22Rv1 (cell line): Measurements from ENCODE around the gene KLHL2.

Experiments used
- H3K27ac ChIP-seq: fragments of 450-650 bp; 2 replicates; pipeline ENCODE4 v1.5.1; 2017
- ZFX ChIP-seq: fragments of 450-650 bp; IDR thresholded peaks from 2 replicates; pipeline ENCODE4 v1.6.1; 2017; ENCODE audit warnings: antibody characterized with exemption, borderline replicate concordance
- TF ChIP-seq, protein P1 (sequence below): fragments of 450-650 bp; IDR thresholded peaks from 2 replicates; pipeline ENCODE4 v1.5.1; 2017; ENCODE audit warnings: mild to moderate bottlenecking

The KLHL2 gene

DNA sequence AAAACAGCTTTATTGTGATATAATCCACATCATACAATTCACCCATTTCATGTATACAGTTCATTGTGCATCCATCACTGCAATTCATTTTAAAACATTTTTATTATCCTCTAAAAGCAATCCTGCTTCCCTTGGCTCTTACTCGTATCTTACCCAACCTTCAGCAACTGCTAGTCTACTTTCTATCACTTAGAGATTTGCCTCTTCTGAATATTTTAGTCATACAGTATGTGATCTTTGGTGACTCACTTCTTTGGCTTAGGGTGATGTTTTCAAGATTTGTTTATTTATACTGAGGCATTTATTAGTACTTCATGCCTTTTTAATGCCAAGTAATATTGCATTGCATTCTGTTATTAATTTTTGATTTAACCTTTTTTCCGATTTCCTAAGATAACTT is 105.1 kb downstream of the KLHL2 start:
- no peak for TF ChIP-seq ZFX
- no peak overlapping the region for H3K27ac ChIP-seq

DNA sequence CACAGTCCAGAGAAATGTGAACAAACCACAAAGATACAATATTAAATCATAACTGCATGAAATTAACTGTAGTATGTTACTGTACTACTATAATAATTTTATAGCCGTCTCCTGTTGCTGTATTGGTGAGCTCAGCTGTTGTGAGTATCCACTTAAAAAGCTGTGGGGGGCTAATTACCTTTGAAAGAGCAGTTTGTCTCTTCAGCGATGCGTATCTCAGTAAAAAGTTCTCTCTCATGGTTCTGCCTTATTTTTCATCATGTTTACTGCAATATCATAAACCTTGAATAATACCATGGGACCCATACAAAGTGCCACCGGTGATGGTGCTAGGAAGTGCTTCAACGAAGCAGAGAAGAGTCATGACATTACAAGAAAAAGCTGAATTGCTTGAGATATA is 111.7 kb downstream of the KLHL2 start:
- H3K27ac ChIP-seq: no peak overlapping the region
- TF ChIP-seq, protein P1, sequence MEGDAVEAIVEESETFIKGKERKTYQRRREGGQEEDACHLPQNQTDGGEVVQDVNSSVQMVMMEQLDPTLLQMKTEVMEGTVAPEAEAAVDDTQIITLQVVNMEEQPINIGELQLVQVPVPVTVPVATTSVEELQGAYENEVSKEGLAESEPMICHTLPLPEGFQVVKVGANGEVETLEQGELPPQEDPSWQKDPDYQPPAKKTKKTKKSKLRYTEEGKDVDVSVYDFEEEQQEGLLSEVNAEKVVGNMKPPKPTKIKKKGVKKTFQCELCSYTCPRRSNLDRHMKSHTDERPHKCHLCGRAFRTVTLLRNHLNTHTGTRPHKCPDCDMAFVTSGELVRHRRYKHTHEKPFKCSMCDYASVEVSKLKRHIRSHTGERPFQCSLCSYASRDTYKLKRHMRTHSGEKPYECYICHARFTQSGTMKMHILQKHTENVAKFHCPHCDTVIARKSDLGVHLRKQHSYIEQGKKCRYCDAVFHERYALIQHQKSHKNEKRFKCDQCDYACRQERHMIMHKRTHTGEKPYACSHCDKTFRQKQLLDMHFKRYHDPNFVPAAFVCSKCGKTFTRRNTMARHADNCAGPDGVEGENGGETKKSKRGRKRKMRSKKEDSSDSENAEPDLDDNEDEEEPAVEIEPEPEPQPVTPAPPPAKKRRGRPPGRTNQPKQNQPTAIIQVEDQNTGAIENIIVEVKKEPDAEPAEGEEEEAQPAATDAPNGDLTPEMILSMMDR: no peak
- TF ChIP-seq ZFX: no peak

DNA sequence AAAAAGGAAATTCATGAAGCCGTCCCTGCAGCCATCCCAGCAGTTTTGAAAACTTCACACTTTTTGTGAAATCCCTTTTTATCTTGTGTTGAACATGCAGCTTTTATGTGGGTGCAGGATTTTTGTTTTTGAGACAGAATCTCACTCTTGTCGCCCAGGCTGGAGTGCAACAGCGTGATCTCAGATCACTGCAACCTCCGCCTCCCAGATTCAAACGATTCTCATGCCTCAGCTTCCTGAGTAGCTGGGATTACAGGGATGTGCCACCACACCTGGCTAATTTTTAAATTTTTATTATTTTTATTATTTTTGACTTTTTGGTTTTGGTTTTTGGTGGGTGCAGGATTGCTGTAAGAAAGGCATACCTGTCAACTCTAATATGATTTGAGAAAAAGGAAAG is 112.1 kb downstream of the KLHL2 start:
- H3K27ac ChIP-seq: no peak overlapping the region
- TF ChIP-seq, protein P1: no peak
- no peak for TF ChIP-seq ZFX

DNA sequence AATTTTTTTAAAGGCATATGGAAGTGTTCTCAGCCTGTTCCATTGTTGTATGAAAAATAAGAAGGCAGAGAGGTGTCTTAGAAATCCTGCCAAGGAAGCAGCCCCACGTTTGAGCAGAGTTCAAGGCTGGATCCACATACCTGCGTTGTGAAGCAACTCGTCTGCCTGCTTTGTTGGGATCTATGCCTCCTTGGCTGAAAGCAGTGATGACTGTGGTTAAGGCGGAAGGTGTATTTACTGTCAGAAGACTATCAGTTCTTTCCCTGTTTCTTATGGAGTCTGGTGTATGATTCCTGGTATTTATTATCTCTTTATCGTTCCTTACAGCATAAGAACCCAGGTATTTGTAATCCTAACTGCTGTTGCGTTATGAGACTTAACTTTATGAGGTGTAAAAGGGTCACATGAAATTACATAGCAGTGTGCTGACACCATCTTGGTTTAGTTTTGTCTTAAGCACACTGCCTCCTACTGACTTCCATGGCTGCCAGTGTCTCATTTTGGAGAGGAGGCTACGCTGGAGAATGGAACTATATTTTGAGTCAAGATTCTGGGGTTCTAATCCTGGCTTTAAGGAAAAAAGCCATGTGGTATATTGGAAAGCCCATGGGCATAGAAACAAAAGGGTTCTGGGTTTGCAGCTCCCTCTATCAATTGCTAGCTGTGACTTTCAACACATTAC is 117.0 kb downstream of the KLHL2 start:
- H3K27ac ChIP-seq: no peak overlapping the region
- TF ChIP-seq, protein P1: no peak
- TF ChIP-seq ZFX: no peak

DNA sequence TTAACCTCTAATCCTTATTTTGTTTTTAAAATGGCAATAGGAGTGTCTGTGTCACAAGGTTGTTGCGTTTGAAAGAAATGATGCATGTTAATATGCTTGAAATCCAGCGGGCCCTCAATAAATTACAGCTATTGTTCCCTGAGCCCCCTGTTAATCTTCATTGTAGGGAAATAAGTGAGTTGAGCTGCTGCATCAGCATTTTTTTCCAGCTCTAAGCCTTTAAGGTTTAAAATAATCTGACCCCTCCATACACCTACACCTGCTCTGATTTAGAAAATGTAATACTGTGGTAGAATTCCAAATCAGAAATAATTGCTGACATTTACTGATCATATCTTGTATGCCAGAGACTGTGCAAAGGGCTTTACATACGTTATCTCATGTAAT is 117.5 kb downstream of the KLHL2 start:
- TF ChIP-seq, protein P1: no peak
- no peak for TF ChIP-seq ZFX
- no peak overlapping the region for H3K27ac ChIP-seq

DNA sequence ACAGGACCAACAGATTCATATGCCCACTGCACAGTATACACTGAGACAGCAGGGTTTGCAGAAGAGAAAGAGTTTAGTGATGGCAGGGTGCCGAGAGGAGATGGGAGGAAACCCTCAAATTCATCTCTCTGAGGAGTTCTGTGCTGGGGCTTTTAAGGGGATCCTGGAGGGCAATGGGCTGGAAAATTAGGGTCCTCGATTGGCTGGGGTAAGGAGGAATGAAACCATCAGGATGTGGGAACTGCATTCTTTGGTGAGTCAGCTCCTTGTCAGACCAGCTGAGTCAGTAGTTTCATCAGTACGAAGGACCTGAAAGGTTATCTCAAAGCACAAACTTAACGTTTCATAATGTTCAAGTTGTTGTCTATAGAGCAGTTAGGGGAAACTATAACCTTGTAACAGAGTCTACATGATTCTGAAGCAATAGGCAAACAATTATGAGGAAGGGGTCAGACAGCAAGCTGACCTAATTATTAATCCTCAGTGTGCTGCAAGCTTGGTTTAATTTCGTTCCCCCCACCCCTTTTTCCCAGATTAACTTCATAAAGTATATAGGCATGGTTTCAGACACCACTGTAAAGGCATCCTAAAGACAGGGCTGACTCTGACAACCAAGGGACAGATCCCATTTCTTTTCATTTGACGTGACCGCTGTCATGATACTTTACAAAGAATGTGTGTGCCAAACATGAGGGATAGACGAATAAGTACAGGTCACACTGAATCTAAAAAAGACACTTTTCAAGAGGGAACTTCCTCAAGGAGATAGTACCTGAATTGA is 118.6 kb downstream of the KLHL2 start:
- TF ChIP-seq, protein P1: no peak
- no peak for TF ChIP-seq ZFX
- H3K27ac ChIP-seq: peak overlapping the region; percentile 91

DNA sequence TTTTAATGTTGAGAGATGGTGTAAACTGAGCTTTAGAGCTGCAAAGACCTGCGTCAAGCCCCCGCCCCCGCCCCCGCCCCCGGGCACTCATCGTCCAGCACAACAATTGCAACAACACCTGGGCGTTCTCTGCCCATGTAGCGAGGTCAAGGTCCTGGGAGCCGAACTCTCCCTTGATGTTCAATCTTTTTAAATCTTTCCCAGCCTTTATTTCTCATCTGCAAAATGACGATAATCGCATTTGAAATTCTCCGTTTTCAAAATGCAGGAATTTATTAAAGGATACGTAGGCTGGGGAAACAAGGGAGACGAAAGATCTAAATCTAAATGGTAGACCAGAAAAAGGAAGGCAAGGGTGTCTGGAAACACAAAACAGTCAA is 119.5 kb downstream of the KLHL2 start:
- no peak for TF ChIP-seq ZFX
- TF ChIP-seq, protein P1: no peak
- peak overlapping the region; percentile 91 for H3K27ac ChIP-seq
